ENCODE data around the gene NQO1.

DNA sequence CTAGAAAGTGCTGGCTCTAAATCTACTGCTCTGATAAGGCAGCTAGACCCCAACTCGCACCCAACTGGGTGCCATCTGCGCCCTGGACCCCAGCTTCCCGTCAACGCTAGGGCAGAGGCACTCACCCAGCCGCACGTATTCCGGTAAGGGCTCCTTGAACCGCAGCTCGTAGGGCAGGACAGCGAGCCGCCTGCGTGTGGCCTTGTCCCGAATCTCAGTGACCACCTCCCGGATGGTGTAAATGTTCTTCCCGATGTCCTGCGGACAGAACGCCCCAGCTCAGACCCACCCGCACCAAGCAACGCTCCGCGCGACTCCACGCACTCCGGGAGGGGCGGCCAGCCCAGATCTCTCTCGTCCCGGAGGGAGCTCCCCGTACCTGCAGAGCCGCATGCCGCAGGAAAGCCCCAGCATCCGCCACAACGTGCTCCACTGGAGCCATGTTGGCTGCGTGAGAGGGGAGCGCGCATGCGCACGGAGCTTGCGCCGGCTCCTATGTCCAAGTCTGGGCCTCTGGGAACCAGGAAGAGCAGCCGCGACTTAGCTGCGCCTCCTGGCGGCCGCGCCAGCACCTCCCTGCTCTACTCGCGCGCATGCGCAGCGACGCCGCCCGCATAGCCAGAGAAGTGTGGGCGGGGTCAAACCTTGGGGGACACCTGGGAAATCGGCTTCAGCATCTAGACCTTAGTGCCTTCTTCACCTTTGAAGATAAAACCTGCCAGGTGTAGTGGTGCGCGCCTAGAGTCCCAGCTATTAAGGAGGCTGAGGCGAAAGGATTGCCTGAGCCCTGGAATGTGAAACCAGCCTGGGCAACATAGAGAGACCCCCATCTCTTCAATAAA, 28.3 kb upstream of the NQO1 start, which contains the start of gene NOB1:
- TF ChIP-seq RAD21 (IDR thresholded peaks at IDR 0.05; ENCODE audit: low read length) (peak; percentile 88), RXRA (IDR thresholded peaks at IDR 0.05; ENCODE audit: borderline replicate concordance, low read depth) (no peak), EP300 (IDR thresholded peaks at IDR 0.05; ENCODE audit: borderline replicate concordance in 1 of 2, low read depth in 1 of 2, low read length in 1 of 2) (no peak), ZBTB33 (IDR thresholded peaks at IDR 0.05; ENCODE audit: borderline replicate concordance, low read depth) (no peak), YY1 (IDR thresholded peaks at IDR 0.05; ENCODE audit: low read depth) (peak; percentile 94), ELF1 (IDR thresholded peaks at IDR 0.05) (peak; percentile 96), RFX5 (IDR thresholded peaks at IDR 0.05; ENCODE audit: low read length) (no peak), SIN3A (IDR thresholded peaks at IDR 0.05; ENCODE audit: borderline replicate concordance, low read depth, low read length) (peak; percentile 85; the same call in 1 of the 2 replicates)
- TF ChIP-seq, protein P1, sequence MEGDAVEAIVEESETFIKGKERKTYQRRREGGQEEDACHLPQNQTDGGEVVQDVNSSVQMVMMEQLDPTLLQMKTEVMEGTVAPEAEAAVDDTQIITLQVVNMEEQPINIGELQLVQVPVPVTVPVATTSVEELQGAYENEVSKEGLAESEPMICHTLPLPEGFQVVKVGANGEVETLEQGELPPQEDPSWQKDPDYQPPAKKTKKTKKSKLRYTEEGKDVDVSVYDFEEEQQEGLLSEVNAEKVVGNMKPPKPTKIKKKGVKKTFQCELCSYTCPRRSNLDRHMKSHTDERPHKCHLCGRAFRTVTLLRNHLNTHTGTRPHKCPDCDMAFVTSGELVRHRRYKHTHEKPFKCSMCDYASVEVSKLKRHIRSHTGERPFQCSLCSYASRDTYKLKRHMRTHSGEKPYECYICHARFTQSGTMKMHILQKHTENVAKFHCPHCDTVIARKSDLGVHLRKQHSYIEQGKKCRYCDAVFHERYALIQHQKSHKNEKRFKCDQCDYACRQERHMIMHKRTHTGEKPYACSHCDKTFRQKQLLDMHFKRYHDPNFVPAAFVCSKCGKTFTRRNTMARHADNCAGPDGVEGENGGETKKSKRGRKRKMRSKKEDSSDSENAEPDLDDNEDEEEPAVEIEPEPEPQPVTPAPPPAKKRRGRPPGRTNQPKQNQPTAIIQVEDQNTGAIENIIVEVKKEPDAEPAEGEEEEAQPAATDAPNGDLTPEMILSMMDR (IDR thresholded peaks at IDR 0.05), result peak; percentile 89
